ENCODE data around the gene PDE5A. TPM values are rescaled to one million over a fixed set of nuclear protein-coding genes. Genes with fewer than 3 reads are reported as not detected.
A peak's percentile ranks its signal among the peaks of the same experiment; 100 is the strongest.

Gene PDE5A
- total RNA-seq, 2 donors from 2014 or later: 0.58 to 0.65 TPM

- Mint-ChIP-seq H3K36me3 (ENCODE audit: low read depth) (no peaks in the 10 kb centered on the region), H3K9me3 (no peaks in the 10 kb centered on the region), H3K27me3 (peaks cover 9% of the 10 kb centered on the region), H3K27ac (no peak overlapping the region), H3K4me1 (no peaks in the 10 kb centered on the region), H3K4me3 (no peak overlapping the region)
- ATAC-seq (replicated peaks): peak; percentile 44
Measured at GRCh38 chr4:119585771-119586170, 42.8 kb downstream of the PDE5A start.

DNA sequence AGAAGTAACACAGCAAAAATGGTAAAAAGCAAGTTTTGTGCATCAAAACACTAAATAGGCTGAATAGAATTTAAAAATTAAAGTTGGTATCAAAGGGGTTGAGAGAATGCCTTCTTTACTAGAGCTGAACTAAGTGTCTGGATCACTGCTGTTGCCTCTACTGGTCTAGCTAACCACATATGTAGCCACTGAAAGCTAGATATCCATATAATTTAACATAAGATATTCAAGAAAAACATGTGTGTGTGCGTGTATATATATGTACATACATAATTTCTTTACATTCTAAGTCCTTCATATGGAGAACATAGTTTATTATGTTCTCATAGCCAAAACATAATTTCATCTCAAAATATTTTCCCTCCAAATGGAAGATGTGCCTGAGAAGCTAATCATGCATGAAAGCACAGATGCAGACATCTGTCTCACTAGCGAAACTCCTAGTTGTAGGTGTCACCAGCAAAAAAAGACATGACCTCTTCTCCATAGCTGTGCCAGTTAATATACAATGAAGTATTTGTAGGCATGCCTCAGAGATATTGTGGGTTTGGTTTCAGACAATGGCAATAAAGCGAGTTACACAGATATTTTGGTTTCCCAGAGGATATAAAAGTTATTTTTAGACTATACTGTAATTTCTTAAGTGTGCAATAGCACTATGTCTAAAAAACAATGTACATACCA is 47.3 kb downstream of the PDE5A start:
- H3K4me3 Mint-ChIP-seq: no peak overlapping the region
- no peak for ATAC-seq (replicated peaks)
- H3K36me3 Mint-ChIP-seq (ENCODE audit: low read depth): no peaks in the 10 kb centered on the region
- H3K27ac Mint-ChIP-seq: no peak overlapping the region
- H3K9me3 Mint-ChIP-seq: peaks cover 3% of the 10 kb centered on the region
- no peaks in the 10 kb centered on the region for H3K4me1 Mint-ChIP-seq
- H3K27me3 Mint-ChIP-seq: no peaks in the 10 kb centered on the region

GRCh38 chr4:119580293-119580692 is 48.3 kb downstream of the PDE5A start:
- no peaks in the 10 kb centered on the region for H3K27me3 Mint-ChIP-seq
- H3K4me1 Mint-ChIP-seq: no peaks in the 10 kb centered on the region
- H3K9me3 Mint-ChIP-seq: peaks cover 3% of the 10 kb centered on the region
- H3K4me3 Mint-ChIP-seq: no peak overlapping the region
- no peak for ATAC-seq (replicated peaks)
- no peaks in the 10 kb centered on the region for H3K36me3 Mint-ChIP-seq (ENCODE audit: low read depth)
- H3K27ac Mint-ChIP-seq: no peak overlapping the region

DNA sequence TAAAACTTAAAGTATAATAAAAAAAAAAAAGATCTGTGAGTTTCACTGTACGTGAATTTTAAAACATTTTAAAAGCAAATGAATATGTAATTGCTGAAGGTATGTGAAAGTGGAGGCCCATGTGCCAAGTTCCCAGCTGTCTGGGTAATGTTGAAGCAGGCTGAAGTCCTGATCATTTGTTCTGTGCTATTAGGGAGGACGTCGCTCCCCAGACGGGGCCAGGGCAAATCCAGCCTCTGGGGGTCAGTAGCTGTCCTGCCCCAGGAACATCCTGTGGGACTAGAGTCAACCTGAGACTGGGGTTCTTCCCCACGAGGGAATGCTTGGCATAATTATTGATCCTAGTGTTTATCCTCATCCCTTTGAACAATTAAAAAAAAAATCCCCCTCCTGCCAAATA is 48.8 kb downstream of the PDE5A start:
- Mint-ChIP-seq H3K4me3 (no peak overlapping the region), H3K27me3 (peaks cover 2% of the 10 kb centered on the region), H3K36me3 (ENCODE audit: low read depth) (no peaks in the 10 kb centered on the region), H3K9me3 (peaks cover 5% of the 10 kb centered on the region), H3K4me1 (no peaks in the 10 kb centered on the region), H3K27ac (no peak overlapping the region)
- ATAC-seq (replicated peaks): no peak

DNA sequence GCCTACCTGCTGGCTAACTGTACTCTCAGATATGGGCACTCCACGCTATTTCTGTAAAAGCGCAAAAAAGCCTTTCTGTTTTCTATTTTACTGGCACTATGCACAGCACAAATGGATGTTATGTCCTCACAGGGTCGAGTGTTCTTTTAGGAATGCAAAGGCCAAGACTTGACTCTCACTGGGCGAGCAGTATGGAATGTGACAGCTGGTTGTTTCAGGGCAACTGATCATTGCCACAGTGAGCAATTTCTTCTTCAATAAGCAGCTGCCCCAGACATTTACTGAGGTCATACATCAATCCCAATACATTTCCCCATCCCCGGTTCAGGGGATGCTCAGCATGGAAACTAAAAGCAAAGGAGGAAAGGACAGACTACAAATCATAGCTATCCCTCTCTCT is 58.2 kb downstream of the PDE5A start:
- no peak for ATAC-seq (replicated peaks)
- H3K27me3 Mint-ChIP-seq: peaks cover 3% of the 10 kb centered on the region
- no peaks in the 10 kb centered on the region for H3K4me1 Mint-ChIP-seq
- H3K9me3 Mint-ChIP-seq: peaks cover 5% of the 10 kb centered on the region
- H3K36me3 Mint-ChIP-seq (ENCODE audit: low read depth): no peaks in the 10 kb centered on the region
- no peak overlapping the region for H3K27ac Mint-ChIP-seq
- no peak overlapping the region for H3K4me3 Mint-ChIP-seq

GRCh38 chr4:119564106-119564505 is 64.5 kb downstream of the PDE5A start:
- H3K4me3 Mint-ChIP-seq: no peak overlapping the region
- ATAC-seq (replicated peaks): no peak
- no peak overlapping the region for H3K27ac Mint-ChIP-seq
- H3K9me3 Mint-ChIP-seq: peaks cover 11% of the 10 kb centered on the region
- H3K36me3 Mint-ChIP-seq (ENCODE audit: low read depth): no peaks in the 10 kb centered on the region
- H3K4me1 Mint-ChIP-seq: no peaks in the 10 kb centered on the region
- H3K27me3 Mint-ChIP-seq: no peaks in the 10 kb centered on the region

DNA sequence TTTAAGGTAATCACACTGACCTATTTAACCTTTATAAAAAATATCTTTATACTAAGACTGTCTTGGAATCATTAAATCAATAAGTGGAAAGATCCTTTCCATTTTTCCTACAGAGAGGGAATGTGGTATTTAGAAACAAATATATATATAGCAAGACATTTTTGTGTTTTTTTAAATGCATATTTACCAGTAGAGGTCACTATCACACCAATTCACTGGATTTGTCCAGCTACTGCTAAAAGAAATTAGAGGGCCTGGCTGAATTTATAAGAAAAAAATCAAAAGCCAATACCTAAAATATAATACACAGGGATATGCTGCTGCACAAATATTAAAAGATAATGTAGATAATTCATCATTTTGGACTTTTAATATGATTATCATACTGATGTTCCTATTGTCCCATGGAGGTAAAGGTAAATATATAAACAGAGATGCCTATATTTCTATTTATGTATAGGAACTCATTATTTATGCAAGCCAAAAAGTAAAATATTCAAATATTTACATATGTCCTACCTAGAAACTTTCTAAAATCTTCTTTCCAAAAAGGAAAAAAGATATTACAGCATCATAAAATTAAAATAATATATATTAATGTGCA is 69.5 kb downstream of the PDE5A start:
- H3K36me3 Mint-ChIP-seq (ENCODE audit: low read depth): no peaks in the 10 kb centered on the region
- no peaks in the 10 kb centered on the region for H3K4me1 Mint-ChIP-seq
- no peak for ATAC-seq (replicated peaks)
- no peaks in the 10 kb centered on the region for H3K27me3 Mint-ChIP-seq
- peaks cover 7% of the 10 kb centered on the region for H3K9me3 Mint-ChIP-seq
- H3K27ac Mint-ChIP-seq: no peak overlapping the region
- no peak overlapping the region for H3K4me3 Mint-ChIP-seq

GRCh38 chr4:119550857-119551532 is 77.6 kb downstream of the PDE5A start:
- Mint-ChIP-seq H3K4me1 (no peaks in the 10 kb centered on the region), H3K27me3 (no peaks in the 10 kb centered on the region), H3K36me3 (ENCODE audit: low read depth) (peaks cover 18% of the 10 kb centered on the region), H3K4me3 (no peak overlapping the region), H3K27ac (no peak overlapping the region), H3K9me3 (no peaks in the 10 kb centered on the region)
- no peak for ATAC-seq (replicated peaks)

DNA sequence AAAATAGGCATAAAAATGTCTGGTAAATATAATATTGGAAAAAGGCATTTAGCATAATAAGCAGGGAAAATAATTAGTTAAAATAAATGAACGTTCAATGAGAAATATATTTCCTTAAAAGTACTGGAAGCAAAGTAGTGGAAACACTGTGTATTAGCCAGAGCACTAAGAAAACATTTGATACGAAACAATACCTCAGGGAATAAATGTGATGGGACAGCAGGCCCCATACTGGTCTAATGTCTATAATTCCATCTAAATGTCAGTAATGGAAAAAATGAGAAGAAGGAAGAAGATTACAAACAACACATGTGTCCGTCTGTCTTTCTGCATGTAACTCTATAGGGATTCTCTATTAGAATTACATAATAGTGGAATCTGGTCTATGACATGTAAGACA is 79.0 kb downstream of the PDE5A start:
- H3K4me3 Mint-ChIP-seq: no peak overlapping the region
- H3K4me1 Mint-ChIP-seq: no peaks in the 10 kb centered on the region
- no peaks in the 10 kb centered on the region for H3K9me3 Mint-ChIP-seq
- no peak for ATAC-seq (replicated peaks)
- no peaks in the 10 kb centered on the region for H3K27me3 Mint-ChIP-seq
- peaks cover 18% of the 10 kb centered on the region for H3K36me3 Mint-ChIP-seq (ENCODE audit: low read depth)
- H3K27ac Mint-ChIP-seq: no peak overlapping the region

GRCh38 chr4:119543779-119544178 is 84.8 kb downstream of the PDE5A start:
- H3K4me3 Mint-ChIP-seq: no peak overlapping the region
- H3K9me3 Mint-ChIP-seq: no peaks in the 10 kb centered on the region
- no peaks in the 10 kb centered on the region for H3K4me1 Mint-ChIP-seq
- no peak overlapping the region for H3K27ac Mint-ChIP-seq
- H3K36me3 Mint-ChIP-seq (ENCODE audit: low read depth): no peaks in the 10 kb centered on the region
- ATAC-seq (replicated peaks): no peak
- no peaks in the 10 kb centered on the region for H3K27me3 Mint-ChIP-seq

GRCh38 chr4:119543187-119543586 is 85.4 kb downstream of the PDE5A start:
- no peaks in the 10 kb centered on the region for H3K36me3 Mint-ChIP-seq (ENCODE audit: low read depth)
- no peak overlapping the region for H3K4me3 Mint-ChIP-seq
- ATAC-seq (replicated peaks): no peak
- no peaks in the 10 kb centered on the region for H3K9me3 Mint-ChIP-seq
- no peak overlapping the region for H3K27ac Mint-ChIP-seq
- no peaks in the 10 kb centered on the region for H3K27me3 Mint-ChIP-seq
- H3K4me1 Mint-ChIP-seq: no peaks in the 10 kb centered on the region

GRCh38 chr4:119540249-119540648 is 88.4 kb downstream of the PDE5A start:
- Mint-ChIP-seq H3K27ac (no peak overlapping the region), H3K36me3 (ENCODE audit: low read depth) (no peaks in the 10 kb centered on the region), H3K9me3 (no peaks in the 10 kb centered on the region), H3K4me1 (no peaks in the 10 kb centered on the region), H3K4me3 (no peak overlapping the region), H3K27me3 (no peaks in the 10 kb centered on the region)
- no peak for ATAC-seq (replicated peaks)

DNA sequence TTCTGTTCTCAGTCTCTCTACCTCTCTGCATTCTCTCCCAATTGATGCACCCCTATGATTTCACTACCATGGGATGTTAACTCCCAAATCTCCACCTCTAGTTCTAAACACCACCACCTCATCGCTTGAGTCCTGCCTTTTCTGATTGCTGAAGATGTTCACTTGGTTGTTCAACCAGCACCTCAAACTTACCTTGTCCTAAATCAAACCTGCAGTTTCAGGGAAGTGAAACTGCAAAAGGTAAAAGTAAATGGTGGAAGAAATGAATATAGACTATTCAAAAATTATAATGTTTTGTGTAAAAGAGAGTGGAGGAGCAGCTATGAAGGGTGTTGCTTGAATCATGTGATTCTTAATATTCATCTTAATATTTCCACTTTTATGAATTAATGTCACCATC is 91.0 kb downstream of the PDE5A start:
- no peak for ATAC-seq (replicated peaks)

DNA sequence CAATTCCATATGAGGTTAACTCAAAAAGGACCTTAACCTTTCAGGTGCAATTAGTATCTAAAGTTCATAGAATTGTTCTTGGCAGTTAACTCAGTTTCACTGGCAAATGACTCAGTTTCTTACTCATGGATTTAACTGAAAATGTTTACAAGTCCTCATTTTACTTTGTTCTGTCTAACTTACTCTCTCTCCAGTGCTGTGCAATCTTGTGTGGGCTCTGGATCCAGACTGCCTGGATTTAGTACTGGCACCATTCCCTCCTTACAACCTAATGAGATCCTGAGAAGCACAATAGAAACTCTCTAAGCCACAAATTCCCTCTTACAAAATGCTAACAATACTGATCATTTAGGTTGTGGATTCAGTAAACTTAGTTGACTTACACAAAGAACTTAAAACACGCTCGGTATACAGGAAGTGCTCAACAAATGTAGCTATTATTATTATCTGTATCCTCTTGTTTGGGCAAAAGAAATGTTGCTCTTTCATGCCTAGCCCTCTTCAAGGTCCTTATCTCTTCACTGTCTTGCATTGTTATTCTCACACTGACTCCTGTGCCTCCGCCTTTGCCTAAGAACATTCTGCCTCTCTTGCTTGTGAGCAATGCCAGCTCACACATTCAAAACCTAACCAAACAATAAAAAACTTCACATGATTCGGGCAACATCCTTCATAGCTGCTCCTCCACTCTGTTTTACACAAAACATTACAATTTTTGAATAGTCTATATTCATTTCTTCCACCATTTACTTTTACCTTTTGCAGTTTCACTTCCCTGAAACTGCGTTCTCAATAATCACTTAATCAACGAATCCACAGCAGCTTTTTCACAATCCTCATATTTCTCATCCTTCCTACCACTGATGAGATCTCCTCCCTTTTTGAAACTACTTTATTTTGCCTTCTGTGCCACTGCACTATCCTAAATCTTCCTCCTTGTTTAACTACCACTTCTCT is 91.8 kb downstream of the PDE5A start:
- H3K27ac Mint-ChIP-seq: no peak overlapping the region
- no peaks in the 10 kb centered on the region for H3K9me3 Mint-ChIP-seq
- no peaks in the 10 kb centered on the region for H3K36me3 Mint-ChIP-seq (ENCODE audit: low read depth)
- no peak overlapping the region for H3K4me3 Mint-ChIP-seq
- no peak for ATAC-seq (replicated peaks)
- no peaks in the 10 kb centered on the region for H3K27me3 Mint-ChIP-seq
- no peaks in the 10 kb centered on the region for H3K4me1 Mint-ChIP-seq

More for the DNA sequence above, 91.0 kb downstream of the PDE5A start:
- H3K4me3 Mint-ChIP-seq: no peak overlapping the region
- H3K27ac Mint-ChIP-seq: no peak overlapping the region
- no peaks in the 10 kb centered on the region for H3K36me3 Mint-ChIP-seq (ENCODE audit: low read depth)
- H3K27me3 Mint-ChIP-seq: no peaks in the 10 kb centered on the region
- no peaks in the 10 kb centered on the region for H3K4me1 Mint-ChIP-seq
- no peaks in the 10 kb centered on the region for H3K9me3 Mint-ChIP-seq
